HT1080 (cell line): ENCODE data around the gene RAB3IL1. TPM values are rescaled to one million over a fixed set of nuclear protein-coding genes. Genes with fewer than 3 reads are reported as not detected.

Source experiments
- DNase-seq: peaks from one replicate; pipeline ENCODE4 v3.0.0-alpha.2; 2015; ENCODE audit warnings: low read depth
- total RNA-seq: library from RNA; depleted of rRNA; stranded (reverse); fragments of >200 nt; shearing (Covaris generic); gene quantifications from 2 replicates; pipeline ENCODE4 v1.2.3, GENCODE V29; 2014

The RAB3IL1 gene
- total RNA-seq, 1 experiment from 2014 or later, result 4.8 TPM

DNA sequence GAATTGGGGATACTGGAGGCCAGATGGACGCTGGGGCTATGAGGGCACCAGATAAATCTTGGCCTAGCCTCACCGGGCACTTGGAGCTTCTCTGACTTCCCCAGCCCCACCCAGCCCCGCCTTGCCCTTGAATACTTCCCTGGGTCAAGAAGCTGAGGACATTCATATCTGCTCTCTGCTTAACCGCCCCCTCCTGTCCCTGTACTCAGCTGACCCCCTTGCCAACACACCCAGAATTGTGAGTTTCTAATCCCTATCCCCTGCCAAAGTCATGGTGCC lies 48.0 kb downstream of the RAB3IL1 start:
- no peak for DNase-seq

DNA sequence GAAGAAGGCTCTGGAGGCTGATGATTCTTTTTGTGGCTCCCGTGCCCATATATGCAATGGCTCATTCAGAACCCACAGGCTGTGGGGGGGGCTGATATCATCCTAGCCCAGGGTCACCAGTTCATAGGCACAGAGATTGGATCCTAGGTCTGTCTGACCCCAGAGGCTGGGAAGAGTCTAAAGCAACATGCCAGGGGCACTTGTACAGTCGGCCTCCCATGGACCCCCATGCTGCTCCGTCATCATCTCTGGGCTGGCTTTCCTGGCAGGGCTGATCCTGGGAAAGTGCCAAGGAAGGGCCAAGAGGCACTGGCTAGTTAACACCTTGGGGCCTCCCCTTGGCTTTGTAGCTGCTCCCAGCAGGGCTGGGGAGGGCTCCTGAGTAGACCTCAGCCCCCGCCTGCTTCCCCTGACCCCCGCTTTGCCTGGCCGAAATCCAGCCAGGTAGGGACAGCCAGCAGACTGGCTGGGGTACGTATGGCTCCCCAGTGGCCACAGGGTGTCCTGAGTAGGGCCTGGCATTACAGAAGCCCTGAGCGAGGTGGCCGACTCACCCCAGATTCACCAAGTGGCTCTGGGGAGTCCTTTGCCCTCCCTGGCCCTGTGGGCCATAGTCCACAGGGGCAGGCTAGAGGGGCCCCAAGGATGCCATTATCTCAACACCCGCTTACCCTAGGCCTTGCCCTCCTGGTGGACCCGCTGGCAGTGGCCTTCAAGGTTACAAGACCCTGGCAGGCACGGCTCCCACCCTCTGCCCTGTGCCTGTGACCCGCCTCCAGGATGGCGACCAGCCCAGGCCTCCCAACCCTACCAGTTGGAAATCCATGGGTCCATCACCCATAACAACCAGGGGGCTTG lies 48.6 kb downstream of the RAB3IL1 start:
- DNase-seq, result no peak

DNA sequence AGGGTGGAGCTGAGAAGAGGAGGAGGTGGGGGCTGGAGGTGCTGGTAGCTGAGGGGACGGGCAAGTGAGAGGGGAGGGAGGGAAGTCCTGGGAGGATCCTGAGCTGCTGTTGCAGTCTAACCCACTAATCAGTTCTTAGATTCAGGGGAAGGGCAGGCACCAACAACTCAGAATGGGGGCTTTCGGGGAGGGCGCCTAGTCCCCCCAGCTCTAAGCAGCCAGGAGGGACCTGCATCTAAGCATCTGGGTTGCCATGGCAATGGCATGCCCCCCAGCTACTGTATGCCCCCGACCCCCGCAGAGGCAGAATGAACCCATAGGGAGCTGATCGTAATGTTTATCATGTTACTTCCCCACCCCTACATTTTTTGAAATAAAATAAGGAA lies 50.4 kb downstream of the RAB3IL1 start:
- DNase-seq, result no peak

DNA sequence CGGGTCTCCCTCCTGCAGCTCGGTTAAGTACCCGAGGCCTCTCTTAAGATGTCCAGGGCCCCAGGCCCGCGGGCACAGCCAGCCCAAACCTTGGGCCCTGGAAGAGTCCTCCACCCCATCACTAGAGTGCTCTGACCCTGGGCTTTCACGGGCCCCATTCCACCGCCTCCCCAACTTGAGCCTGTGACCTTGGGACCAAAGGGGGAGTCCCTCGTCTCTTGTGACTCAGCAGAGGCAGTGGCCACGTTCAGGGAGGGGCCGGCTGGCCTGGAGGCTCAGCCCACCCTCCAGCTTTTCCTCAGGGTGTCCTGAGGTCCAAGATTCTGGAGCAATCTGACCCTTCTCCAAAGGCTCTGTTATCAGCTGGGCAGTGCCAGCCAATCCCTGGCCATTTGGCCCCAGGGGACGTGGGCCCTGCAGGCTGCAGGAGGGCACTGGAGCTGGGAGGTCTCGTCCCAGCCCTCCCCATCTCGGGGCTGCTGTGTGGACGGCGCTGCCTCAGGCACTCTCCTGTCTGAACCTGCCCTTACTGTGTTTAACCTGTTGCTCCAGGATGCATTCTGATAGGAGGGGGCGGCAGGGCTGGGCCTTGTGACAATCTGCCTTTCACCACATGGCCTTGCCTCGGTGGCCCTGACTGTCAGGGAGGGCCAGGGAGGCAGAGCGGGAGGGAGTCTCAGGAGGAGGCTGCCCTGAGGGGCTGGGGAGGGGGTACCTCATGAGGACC lies 51.0 kb downstream of the RAB3IL1 start:
- no peak for DNase-seq

DNA sequence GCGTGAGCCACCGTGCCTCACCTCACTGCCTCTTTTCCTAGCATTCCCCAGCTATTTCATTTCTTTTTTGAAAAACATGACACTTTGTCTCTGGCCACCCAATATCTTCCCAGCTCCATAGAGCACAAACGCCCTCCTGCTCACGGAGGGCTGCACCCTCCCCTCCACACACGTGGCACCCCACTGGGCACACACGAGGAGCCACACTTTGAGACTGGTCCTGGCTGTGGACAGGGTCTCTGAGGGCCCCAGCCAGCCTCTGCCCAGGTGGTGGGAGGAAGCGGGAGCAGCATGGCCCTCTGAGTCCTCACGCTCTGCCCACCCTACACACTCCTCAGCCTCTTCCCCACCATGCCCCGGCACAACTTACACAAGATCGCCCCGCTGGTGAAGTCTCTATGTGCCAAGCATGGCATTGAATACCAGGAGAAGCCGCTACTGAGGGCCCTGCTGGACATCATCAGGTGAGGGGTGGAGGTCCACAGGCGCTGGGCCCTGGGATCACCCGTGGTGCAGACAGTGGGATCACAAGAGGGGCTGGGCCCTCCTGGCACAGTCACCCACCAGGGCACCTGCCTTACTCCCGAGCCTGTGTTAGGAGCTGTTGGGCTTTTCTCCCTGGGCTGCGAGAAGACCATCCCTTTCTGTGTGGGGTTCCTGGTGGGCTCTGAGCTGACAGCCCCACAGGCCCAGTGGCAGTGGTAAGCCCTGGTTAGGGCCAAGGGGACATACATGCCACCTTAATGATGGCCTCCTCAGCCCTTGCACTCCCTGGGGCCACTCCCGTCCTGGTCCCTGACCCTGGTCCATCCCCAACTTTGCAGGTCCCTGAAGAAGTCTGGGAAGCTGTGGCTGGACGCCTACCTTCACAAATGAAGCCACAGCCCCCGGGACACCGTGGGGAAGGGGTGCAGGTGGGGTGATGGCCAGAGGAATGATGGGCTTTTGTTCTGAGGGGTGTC lies 52.3 kb downstream of the RAB3IL1 start:
- DNase-seq, result no peak

DNA sequence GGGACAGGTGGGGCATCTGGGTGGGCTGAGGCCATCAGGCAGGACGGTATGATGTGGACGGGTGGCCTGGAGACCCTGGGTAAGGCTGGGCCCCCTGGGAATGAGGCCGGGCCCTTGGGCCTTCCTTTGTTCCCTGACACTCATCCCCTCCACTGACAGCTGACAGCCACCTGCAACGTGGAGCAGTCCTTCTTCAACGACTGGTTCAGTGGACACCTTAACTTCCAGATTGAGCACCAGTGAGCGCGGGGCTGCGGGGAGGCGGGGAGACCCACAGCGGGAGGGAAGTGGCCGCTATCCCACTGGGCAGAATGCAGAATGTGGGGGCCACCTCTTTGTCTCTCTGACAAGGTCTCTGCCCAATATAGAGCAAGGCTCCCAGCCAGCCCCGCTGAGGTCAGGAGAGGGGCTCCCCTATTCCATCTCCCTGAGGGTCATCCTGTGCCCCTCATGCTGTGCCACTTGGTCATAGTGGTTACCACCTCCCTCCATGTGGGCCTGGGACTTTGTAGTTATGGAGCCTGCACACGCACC lies 53.8 kb downstream of the RAB3IL1 start:
- DNase-seq, result no peak

DNA sequence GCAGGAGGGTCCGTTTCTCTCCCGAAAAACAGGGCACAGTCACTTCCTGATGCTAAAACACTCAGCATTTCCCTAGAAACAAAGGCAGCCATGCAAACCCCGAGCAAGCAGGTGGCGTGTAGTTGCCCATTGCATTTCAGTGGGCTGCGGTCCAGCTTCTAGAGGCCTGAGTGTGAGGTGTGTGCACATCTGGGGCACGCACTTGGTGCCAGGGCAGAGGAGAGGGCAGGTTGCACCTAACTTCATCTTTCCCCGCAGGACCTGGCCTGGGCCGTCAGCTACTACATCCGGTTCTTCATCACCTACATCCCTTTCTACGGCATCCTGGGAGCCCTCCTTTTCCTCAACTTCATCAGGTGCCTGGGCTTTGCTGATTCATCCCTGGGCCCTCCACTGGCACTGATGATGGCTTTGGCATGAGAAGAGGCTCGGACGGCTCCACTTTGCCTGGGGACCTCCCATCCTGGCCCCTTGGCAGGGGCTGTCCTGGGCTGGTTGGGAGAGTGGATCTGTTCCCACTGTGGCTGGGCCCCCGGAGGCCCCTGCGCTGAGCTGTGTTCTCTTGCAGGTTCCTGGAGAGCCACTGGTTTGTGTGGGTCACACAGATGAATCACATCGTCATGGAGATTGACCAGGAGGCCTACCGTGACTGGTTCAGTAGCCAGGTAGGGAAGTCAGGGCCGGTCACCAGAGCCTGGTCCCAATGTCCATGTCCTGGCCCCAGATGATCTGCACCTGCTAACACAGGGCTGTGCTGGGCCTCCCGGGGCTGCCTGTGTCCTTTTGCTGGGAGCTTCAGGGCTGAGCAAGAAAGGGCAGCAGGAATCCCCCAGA lies 54.4 kb downstream of the RAB3IL1 start:
- DNase-seq, result no peak

DNA sequence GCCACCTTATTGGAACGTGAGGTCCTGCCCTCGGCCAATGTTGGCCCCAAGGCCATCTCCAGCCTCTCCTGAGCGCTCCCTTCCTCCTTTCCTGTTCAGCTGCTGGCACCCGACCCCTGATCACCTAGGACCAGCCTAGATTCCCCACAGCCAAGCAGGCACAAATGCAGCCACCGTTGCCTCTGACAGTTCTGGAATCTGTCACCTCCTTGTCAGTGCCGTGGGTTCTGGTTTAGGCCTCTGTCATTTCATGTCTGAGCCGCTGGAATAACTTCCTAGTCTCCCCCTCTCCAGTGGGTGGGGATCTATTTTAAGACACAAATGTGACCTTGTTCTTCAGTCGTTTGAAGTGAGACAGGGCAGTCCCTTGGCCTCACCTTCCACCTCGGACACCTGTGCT lies 55.7 kb downstream of the RAB3IL1 start:
- DNase-seq, result no peak

DNA sequence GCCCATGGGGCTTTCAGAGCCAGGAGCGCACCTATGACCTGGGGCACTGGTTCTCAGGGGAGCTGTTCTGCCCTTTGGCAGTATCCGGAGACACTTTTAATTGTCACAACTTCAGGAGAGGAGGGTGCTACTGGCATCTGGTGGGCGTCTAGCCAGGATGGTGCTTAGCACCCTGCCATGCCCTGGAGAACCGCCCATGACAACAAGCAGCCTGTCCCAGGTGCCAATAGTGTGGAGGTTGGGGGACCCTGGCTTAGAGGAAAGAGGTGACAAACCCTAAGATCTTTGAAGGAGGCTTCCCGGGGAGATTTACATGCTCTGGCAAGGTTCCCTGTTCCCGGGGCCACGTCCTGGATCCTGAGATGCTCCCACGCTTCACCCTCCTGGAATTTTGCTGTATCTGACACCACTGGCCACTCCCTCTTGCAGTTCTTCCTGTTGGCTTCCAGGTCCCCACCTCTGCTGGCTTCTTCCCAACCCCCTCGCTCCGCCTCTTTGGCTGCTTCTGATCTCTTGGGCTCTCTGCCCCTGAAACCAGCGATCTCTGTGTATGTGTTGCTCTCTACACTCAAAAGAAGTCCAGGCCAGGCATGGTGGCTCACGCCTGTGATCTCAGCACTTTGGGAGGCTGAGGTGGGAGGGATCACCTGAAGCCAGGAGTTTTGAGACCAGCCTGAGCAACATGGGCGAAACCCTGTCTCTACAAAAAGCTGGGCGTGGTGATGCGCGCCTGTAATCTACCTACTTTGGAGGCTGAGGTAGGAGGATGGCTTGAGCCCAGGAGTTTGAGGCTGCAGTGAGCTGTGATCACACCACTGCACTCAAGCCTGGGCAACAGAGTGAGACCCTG lies 57.1 kb downstream of the RAB3IL1 start:
- peak; percentile 20 for DNase-seq

DNA sequence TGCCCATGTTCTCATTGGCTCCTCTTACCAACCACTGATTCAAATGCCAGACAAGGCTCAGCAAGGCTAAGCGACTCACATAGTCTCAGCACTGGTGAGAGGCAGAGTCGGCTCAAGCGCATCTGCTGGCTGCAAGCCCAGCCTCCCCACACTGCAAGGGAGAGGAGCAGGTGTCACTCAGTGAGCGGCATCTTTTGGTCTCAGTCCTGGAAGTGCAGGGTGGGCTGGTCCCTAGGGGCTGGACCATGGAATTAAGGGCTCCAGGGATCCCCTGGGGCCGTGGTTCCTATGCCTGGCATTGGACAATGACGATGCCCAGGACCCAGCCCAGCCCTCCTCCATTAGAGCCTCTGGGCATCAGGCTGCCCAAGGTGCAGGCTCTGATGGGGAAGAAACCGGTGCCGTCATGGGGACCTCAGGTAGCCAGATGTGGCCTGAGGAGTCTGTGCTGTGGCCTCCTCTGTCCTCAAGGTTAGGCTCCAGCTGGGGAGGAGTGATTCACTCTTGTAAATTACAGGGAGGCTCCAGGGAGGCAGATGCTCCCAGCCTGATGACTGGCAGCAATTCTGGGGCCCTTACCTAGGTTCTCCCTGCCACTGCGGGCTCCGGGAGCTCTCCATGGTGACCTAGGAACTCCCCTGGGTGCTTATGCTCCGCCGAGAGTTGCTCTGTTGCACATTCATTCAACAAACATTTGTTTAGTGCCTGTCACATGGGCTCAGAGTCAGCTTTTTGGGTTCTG lies 61.3 kb downstream of the RAB3IL1 start:
- no peak for DNase-seq

DNA sequence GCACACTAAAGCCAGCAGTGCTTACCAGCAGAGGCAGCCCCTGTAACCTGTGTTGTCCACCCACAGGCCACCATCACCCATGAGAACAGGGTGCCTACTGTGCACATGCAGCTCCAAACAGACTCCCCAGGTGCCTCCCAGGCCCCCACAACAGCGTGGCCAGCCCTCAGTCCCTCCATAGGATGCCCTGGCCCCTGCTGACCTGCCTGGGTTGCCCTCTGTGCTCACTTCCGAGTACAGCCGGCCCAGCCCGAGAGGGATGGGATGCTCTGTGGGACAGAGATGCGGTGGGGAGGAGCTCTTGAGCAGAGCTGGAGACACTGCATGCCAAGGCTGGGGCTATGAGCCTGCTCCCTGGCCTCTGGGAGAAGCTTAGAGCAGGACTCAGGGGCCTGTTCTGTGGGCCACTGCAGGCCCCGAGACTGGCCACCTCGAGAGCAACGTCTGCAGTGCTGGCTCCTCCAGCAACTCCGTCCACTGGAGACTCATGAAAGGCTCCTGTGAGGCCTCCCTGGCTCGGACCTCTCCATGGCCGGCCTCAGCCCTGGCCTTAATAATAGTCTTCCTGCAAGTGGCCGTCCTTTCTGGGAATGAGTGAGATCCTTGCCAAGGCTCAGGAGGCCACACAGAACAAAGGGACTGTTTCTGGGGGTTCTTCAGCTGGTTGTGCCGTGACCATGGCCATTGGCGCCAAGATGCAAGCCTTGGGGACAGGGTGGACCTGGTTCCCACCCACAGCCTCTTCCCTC lies 62.2 kb downstream of the RAB3IL1 start:
- DNase-seq, result no peak

DNA sequence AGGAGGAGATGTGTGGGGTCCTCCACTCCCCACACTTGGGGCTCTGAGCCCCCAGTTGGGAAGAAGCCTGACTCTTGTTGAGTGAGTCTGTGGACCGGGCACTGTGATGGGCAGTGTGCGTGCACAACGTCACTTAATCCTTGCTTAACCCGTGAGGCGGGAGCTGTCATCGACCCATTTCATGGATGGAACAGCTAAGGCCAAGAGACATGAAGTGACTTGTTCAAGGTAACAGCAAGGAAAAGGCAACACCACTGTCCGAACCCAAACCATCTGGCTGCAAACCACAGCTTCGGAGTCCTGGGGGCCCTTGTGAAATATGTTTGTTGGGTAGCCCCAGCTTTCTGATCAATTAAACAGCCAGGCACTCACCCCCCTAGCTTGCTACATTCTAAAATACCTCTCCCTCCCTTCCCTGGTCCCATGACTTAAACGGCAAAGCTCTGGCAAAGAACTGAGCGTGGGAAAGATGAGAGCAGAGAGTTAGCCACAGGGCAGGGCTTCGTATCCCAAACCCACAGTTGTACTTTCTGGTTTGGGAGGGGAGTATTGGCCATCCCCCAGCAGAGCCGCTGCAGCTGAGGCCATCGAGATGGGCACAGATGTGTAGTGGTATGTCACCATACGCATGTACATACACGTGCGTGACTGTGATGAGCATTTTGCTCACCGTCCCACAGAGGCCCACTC lies 63.0 kb downstream of the RAB3IL1 start:
- no peak for DNase-seq

DNA sequence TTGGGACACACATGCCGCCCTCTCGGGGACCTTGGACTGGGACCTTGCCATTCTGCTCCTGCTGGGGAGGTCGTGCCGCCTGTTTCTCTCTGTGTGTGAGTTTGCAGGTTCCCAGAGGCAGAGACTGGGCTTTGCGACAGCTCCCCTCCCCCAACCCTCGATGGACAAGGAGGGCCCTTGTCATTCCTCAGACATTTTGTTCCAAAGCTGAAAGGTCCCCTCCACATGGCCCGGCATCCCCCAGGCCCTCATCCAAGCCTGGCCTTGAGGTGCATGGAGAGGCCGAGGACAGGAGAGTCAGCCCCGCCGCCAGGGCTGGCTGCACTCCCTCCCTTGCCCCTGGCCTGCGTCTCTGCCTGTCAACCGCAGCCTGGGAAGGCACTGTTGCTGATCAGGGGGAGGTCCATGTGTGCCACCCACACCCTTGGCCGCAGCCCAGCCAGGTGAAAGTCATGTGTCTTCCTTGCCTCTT lies 63.6 kb downstream of the RAB3IL1 start:
- no peak for DNase-seq

DNA sequence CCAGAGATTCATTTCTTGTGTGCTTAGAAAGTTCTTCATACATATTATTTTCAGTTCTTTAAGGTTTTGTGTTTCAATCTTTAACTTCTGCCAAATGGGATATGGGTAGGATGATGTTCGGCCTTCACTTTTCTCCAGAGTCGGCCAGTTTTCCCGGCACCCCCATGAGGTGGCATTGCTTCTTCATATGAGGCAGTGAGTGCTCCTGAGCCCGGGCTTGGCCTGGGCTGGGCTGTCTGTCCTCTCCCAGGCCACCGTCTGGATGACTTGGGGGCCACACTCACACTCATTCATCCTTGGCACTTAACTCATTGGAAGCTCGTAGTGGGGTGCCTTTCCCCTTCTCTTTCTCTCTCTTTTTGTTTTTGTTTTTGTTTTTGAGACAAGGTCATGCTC lies 65.5 kb downstream of the RAB3IL1 start:
- no peak for DNase-seq

DNA sequence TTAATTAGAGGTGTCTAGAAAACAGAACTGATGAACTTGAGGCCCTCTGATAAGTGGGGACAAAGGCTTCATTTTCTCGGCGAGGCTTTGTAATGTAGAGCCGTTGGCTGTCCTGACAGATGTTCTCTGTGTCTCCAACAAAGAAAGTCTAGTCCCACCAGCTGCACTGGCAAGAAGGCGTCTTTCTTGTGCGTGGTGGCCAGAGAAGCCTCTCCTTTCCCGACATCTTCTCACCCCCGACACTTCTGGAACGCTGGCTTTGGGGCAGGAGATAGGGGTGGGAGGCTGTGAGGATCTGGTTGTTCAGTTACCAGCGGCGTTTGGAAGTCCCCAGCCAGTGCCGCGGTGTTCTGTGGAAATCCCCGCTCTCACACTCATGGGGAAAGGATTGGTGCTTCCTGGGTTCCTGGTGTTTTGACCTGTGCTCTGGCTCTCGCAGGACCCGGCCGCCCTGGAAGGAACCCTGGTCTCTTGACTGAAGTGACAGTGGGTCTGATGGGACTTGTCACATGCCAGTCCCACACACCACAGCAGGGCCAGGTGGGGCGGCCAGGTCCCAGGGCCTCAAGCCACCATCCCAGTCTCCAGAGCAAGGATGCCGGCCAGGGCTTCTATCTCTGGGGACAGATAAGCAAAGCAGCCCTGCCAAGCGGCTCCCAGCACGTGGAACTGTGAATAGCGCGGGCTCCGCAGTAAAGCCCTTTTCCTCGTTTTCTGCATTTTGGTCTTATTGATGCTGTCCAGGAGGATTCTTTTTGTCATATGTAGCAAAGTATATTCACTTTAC lies 66.1 kb downstream of the RAB3IL1 start:
- no peak for DNase-seq

DNA sequence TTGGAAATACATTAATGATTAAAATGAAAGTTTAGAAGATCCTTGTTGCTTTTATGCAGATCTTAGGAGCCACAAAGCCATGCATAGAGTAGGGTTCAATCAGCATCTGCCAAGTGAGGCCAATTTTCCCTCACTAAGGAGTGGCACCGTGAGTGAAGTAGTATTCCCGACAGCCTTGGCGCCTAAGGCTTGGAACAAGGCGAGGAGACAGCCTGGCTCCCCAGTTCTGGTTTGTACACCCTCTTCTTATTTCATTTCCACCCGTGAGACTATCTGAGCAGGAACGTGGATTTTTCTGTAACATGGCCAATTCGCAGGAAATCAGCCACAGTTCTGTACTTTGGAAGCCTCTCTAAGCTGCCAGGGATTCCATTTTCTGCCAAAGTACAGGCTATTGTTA lies 66.7 kb downstream of the RAB3IL1 start:
- DNase-seq, result no peak

DNA sequence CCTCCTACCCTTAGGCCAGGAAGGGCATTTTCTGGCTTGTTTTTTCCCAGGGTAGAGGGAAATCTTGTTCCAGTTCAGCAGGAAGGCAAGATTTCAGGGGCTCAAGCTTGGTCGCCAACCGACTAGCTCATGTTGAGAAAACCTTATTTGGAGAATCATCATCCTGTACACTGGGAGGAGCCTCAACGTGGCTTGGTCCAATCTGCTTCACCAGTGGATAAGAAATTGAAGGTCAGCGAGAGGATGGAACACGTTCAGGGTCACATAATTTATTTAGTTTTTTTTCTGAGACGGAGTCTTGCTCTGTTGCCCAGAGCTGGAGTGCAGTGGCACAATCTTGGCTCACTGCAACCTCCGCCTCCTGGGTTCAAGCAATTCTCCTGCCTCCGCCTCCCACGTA lies 68.7 kb downstream of the RAB3IL1 start:
- no peak for DNase-seq
